ENCODE data around the gene PHLDB1. TPM values are rescaled to one million over a fixed set of nuclear protein-coding genes. Genes with fewer than 3 reads are reported as not detected.
A peak's percentile ranks its signal among the peaks of the same experiment; 100 is the strongest.

Gene PHLDB1
- total RNA-seq, 8 experiments from 2014 or later: 37.5 to 96.4 (median 49.1) TPM

DNA sequence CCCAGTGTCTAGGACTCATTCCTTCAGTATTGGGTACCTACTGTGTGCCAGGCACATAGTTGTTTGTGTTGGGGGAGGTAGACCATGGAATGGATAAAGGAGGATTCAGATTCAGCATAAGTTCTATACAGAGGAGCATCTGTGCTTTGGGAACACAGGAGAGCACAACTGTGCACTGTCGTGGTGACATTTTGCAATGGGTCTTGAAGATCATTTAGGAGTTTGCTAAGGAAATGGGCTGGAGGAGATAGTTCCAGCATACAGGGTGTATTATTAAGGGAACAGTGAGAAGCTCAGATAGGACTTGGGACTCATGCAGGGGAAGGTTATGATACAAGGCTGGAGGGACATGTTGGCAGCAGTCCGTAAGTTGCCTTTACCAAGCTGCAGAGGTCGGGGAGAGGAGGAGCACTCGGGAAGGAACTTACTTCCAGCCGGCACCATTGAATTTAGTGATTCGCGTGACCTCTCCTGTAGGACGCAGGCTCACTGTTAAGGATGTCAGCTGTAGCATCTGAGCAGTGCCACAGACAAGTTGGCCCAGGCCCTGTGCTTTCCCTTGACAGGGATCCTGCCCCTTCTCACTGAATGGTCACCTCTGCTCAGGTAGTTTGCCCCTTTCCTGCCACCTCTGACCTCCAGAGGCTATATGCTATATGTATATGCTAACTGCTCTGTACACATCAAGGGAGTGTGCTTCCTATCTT, 46.4 kb downstream of the PHLDB1 start:
- in situ Hi-C loops (cut with MboI; ENCODE audit: low pct_unique_long_range_greater_than_20kb in 2 of 9, low sequenced_read_pairs in 9 of 9, unreplicated experiment in 9 of 9): no loop called here
- no peak overlapping the region for H3K27ac ChIP-seq
- no peak overlapping the region for H3K4me3 ChIP-seq
- ATAC-seq (replicated peaks in 6 of 8): no peak
- WGBS, 10 experiments: 80 to 100% (median 87%) methylated on average over 2 to 5 of the region's 8 CpGs; no CpG with 5 or more reads in 4 of the 10 experiments
- peaks cover 31 to 33% of the 10 kb centered on the region in 2 donors for H3K4me1 ChIP-seq (replicated peaks in 1 of 2)

DNA sequence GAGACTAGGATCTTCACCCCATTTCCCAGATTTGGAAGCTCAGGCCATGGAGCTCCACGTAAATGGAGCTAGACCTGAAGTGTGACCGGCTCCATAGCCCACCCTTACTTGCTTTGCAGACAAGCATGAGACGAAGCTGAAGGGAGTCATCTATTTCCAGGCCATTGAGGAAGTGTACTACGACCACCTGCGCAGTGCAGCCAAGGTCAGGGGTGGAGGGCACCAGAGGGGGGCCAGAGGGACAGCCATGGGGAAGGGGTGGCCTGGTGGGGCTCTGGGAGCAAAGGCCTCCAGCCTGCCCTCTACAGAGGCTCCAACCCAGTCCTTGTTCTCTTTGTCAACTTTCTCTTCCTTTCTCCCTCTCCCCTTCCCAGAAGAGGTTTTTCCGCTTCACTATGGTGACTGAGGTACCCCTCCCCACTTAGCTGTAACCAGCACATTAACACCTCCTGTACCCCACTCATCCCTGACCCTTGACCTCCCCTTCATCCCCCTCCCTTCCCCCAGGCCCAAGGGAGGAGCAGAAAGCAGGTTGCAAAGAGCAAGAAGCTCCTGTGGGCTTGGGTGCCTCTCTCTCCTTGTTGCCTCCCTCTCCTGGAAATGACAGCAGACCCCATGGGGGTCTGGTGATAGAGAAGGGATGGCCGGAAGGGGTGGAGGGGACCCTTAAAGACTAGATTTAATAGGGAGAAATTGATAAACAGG, 48.2 kb downstream of the PHLDB1 start:
- H3K4me3 ChIP-seq: no peak overlapping the region
- WGBS, 10 experiments: 67 to 90% (median 82%) methylated on average over 1 to 5 of the region's 7 CpGs; no CpG with 5 or more reads in 6 of the 10 experiments
- H3K4me1 ChIP-seq (replicated peaks in 1 of 2): peaks cover 36 to 38% of the 10 kb centered on the region in 2 donors
- H3K27ac ChIP-seq: peak overlapping the region in 1 of 2 donors; percentile 8
- in situ Hi-C loops (cut with MboI; ENCODE audit: low pct_unique_long_range_greater_than_20kb in 2 of 9, low sequenced_read_pairs in 9 of 9, unreplicated experiment in 9 of 9): no loop called here
- no peak for ATAC-seq (replicated peaks in 6 of 8)

DNA sequence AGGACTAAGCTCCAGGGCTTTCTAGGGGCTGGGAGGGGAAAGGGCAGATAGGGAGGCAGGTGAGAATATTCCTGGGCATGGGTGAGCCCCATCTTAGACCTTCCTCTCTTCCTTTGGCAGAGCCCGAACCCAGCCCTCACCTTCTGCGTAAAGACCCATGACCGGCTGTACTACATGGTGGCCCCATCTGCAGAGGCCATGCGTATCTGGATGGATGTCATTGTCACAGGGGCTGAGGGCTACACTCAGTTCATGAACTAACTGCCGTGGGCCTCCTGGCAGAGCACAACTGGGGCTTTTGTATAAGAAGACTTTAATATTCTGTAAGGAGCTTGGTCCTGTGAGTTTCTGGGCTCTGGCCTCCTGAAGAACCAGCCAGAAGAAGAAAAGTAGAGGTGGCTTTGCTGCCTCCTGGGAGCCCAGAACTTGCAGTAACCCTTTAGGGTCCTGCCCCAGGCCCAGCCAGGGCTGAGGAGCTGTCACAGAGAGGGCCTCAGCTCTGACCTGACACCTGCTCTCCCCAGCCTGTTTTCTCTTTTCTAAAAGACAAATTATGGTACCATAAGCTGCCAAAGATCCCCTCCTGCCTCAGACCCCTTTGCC, 49.2 kb downstream of the PHLDB1 start:
- Histone ChIP-seq H3K27ac (peak overlapping the region; percentile 27 to 38), H3K4me3 (no peak overlapping the region)

DNA sequence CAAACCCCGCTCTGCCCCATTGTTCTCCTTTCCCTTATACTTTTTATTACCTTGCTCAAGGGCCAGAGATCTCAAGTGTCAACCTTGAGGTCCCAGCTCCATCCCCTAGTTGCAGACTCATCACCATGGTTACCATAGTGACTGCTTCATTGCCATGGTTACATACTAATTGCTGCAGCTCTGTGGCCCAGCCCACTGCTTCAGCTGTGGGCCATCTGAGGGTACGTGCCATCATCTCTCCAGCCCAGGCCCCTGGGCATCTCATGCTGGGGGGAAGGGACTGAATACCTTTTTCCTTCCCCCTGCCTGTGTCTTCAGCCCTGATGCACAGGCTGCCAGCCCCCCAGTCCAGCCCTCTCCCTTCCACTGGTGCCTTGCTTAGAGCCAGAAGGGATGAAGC, 49.8 kb downstream of the PHLDB1 start:
- no peak overlapping the region for H3K4me3 ChIP-seq
- in situ Hi-C loops (cut with MboI; ENCODE audit: low pct_unique_long_range_greater_than_20kb in 2 of 9, low sequenced_read_pairs in 9 of 9, unreplicated experiment in 9 of 9): no loop called here
- peak overlapping the region; percentile 5 to 76 for H3K27ac ChIP-seq
- peak in 5 of 8 experiments; percentile 71 to 81 (median 73) for ATAC-seq (replicated peaks in 6 of 8)
- WGBS, 10 experiments: 31 to 100% (median 40%) methylated on average over 1 to 2 of the region's 2 CpGs; no CpG with 5 or more reads in 6 of the 10 experiments
- H3K4me1 ChIP-seq (replicated peaks in 1 of 2): peaks cover 36 to 38% of the 10 kb centered on the region in 2 donors

More for the DNA sequence above, 49.2 kb downstream of the PHLDB1 start:
- in situ Hi-C loops (cut with MboI; ENCODE audit: low pct_unique_long_range_greater_than_20kb in 2 of 9, low sequenced_read_pairs in 9 of 9, unreplicated experiment in 9 of 9): no loop called here
- WGBS, 10 experiments: 40 to 100% (median 100%) methylated on average over 1 to 2 of the region's 5 CpGs; no CpG with 5 or more reads in 7 of the 10 experiments
- peaks cover 36 to 38% of the 10 kb centered on the region in 2 donors for H3K4me1 ChIP-seq (replicated peaks in 1 of 2)
- no peak for ATAC-seq (replicated peaks in 6 of 8)

DNA sequence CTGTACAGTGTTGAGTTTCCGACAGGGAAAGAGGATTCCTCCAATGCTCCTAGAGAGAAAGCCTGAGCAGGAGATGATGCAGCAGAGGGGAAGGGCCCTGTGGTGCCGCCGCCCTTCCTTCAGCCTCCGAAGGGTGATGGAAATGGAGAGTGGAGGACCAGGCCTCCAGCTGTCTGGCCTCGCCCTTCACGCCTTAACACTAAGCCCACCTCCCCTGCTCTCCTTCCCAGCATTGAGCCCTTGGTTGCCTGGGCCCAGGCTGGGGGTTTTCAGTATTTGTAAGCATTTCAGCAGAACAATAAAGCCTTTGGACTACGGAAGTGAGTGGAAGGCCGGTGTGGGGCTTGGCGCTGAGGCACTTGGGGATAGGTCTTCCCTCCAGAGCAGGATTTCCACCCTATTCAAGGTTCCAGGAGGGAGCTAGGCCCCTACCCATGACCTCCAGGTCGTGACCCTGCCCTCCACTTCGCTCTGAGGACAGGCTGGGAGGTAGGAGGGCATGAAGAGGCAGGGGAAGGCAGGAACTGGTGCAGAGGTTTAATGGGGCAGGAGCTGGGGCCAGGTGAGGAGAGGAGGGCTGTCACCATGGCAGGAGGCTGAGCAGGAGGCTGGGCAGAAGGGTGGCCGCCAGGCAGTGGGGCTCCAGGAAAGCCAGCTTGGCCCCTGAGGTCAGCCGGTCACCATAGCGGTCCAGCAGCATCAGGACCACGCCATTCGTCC, 50.5 kb downstream of the PHLDB1 start:
- Histone ChIP-seq H3K4me1 (replicated peaks in 1 of 2) (peaks cover 36 to 38% of the 10 kb centered on the region in 2 donors), H3K4me3 (no peak overlapping the region), H3K27ac (peak overlapping the region; percentile 5 to 76)
- WGBS, 10 experiments: 37 to 95% (median 90%) methylated on average over 2 to 5 of the region's 16 CpGs; no CpG with 5 or more reads in 4 of the 10 experiments
- ATAC-seq (replicated peaks in 6 of 8): peak in 2 of 8 experiments; percentile 2 to 3
- in situ Hi-C loops (cut with MboI; ENCODE audit: low pct_unique_long_range_greater_than_20kb in 2 of 9, low sequenced_read_pairs in 9 of 9, unreplicated experiment in 9 of 9): no loop called here

DNA sequence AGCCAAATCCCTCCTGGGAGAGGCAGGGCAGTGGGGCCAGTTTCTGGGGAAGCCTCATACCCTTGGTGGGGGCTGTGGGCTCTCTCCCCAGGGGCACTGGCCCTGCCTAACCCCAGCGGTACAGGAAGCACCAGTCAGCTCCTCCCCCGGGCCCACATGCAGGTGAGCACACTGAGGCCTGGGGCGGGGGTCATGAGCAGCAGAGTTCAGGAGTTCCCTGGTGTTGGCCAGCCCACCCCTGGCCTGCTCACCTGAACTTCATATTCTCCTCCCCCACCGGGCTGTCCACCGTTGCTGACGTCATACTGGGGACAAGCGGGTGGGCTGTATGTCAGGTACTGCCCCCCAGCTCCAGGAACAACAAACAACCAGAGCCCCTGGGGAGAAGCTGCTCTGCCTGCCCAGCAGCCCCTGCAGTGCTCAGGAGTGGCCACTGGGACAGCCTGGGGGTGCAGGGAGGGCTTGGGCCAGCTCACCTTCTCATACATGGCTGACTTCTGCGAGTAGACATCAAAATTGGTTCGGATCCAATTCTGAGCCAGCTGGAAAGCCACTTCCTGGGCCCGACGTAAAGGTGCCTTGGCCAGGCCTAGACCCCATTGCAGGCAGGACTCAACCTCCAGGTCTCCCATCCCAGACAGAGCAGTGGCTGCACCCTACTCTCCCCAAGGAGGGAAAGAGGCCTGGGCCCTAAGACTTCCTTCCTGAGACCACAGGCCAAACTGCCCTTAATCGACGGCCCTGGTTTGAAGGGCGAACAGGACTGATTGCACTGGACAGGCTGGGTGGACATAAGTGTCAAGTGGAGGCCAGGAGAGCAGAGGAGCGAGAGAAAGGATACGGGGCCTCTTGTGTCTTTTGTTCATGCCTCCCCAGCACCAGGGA, 51.3 kb downstream of the PHLDB1 start:
- in situ Hi-C loops (cut with MboI; ENCODE audit: low pct_unique_long_range_greater_than_20kb in 2 of 9, low sequenced_read_pairs in 9 of 9, unreplicated experiment in 9 of 9): no loop called here

DNA sequence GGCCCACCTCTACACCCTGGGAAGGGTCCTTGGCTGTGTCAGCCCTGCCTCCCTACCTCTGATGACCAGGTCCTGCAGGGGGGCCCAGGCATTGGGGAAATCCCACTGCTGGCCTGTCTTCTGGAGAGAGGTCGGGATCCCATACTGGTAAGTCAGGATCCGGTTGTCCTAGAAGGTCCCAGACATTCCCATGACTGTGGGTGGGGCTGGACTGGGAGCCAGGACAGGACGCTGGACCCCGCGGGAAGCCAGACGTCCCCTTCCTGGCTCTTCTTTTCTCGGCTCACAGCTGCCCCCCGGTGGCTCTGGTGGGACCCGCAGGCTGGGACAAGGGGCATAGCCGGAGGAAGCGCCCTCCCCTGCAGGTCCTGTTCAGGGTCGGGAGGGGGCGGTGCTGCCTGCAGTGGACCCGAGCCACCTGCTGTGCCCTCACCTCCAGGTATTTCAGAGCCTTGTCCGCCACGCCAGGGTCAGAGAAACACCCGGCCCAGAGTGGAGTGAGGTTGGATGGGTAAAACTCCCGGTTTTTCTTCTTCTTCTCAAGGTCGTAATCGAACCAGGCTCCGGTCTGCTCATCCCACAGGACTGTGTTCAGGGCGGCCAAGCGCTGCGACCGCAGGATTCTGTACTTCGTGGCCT, 52.0 kb downstream of the PHLDB1 start:
- peak; percentile 60 to 87 (median 85) for ATAC-seq (replicated peaks in 6 of 8)
- in situ Hi-C loops (cut with MboI; ENCODE audit: low pct_unique_long_range_greater_than_20kb in 2 of 9, low sequenced_read_pairs in 9 of 9, unreplicated experiment in 9 of 9): no loop called here
- Histone ChIP-seq H3K27ac (no peak overlapping the region), H3K4me1 (replicated peaks in 1 of 2) (peaks cover 36 to 38% of the 10 kb centered on the region in 2 donors), H3K4me3 (no peak overlapping the region)
- 3 to 31% (median 18%) methylated on average over 2 to 22 of the region's 26 CpGs; no CpG with 5 or more reads in 5 of the 10 experiments for WGBS, 10 experiments

More for the DNA sequence above, 51.3 kb downstream of the PHLDB1 start:
- no peak overlapping the region for H3K27ac ChIP-seq
- H3K4me3 ChIP-seq: no peak overlapping the region
- 72 to 80% (median 80%) methylated on average over 1 to 4 of the region's 16 CpGs; no CpG with 5 or more reads in 7 of the 10 experiments for WGBS, 10 experiments
- ATAC-seq (replicated peaks in 6 of 8): peak in 2 of 8 experiments; percentile 4
- peaks cover 36 to 38% of the 10 kb centered on the region in 2 donors for H3K4me1 ChIP-seq (replicated peaks in 1 of 2)

DNA sequence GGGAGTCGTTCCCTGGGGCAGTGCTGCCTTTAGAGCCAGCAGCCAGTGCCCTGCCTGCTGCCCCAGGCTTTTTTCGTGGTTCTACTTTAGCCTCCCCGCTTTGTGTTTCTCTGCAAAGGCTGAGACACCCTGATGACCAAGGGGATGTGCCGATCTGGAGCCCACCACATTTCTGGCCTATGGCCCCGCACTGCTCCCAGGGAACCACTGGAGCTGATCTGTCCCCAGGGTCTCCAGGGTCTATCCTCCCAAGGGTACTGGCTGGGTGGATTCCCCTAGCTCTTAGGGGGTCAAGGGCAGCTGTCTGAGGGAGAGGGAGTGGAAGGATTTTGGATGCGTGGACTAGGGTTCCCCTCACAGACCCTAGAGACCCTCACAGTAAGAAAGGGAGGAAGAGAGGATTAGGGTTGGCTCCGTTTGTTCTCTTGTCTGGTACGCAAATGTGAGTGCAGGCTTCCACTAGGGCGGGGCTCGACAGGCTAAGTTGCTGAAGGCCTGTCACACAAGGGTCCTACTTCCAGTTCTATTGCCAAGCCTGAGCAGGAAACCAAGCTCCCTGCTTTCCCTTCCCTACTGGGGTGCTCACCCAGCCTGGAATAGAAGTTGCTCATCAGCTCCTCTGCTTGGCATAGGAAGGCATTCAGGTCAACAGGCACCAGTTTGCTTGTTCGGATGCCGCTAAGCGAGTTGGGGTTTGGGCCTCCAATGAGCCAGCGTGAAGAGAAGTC, 52.7 kb downstream of the PHLDB1 start:
- Histone ChIP-seq H3K27ac (no peak overlapping the region), H3K4me3 (no peak overlapping the region), H3K4me1 (replicated peaks in 1 of 2) (peaks cover 36 to 38% of the 10 kb centered on the region in 2 donors)
- in situ Hi-C loops (cut with MboI; ENCODE audit: low pct_unique_long_range_greater_than_20kb in 2 of 9, low sequenced_read_pairs in 9 of 9, unreplicated experiment in 9 of 9): no loop called here
- 40 to 100% (median 69%) methylated on average over 2 to 5 of the region's 14 CpGs; no CpG with 5 or more reads in 3 of the 10 experiments for WGBS, 10 experiments
- ATAC-seq (replicated peaks in 6 of 8): no peak

DNA sequence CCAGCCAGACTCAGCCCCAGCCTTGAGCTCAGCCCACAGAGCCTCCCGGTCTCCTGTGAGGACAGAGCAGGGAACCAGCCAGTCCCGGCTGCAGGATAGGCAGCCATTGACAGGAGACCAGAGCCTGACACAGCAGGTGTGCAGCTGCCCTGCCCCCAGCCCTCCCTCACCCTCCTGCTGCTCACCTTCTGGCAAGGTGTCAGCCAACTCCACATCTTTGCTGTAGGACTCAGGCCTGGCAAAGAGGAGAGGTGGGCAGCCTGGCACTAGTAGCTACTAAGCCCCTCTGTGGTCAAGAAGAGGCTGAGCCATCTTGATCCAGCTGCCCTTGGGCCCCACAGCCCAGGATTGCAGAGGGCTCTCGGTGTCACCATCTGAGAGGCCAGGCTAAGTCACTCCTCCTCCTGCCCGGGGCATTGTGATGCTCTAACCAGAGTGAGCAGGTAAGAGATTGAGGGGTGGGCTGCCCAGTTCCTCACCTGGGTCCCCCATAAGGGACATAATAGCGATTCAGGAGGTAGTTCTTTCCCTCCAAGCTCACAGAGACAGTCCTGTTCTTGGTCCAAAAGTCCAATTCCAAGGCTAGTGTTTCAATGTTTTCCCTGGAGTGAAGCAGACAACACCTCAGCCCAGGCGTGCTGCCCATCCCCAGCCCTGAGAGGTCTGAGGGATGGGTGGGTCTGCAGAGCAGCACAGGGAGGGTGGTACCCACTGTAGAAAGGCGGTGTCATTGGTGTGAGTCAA, 53.4 kb downstream of the PHLDB1 start:
- ATAC-seq (replicated peaks in 6 of 8): no peak
- Histone ChIP-seq H3K27ac (no peak overlapping the region), H3K4me3 (no peak overlapping the region), H3K4me1 (replicated peaks in 1 of 2) (peaks cover 35% of the 10 kb centered on the region in 2 donors)
- in situ Hi-C loops (cut with MboI; ENCODE audit: low pct_unique_long_range_greater_than_20kb in 2 of 9, low sequenced_read_pairs in 9 of 9, unreplicated experiment in 9 of 9): no loop called here
- WGBS, 10 experiments: 40 to 100% (median 68%) methylated on average over 1 to 3 of the region's 7 CpGs; no CpG with 5 or more reads in 5 of the 10 experiments

DNA sequence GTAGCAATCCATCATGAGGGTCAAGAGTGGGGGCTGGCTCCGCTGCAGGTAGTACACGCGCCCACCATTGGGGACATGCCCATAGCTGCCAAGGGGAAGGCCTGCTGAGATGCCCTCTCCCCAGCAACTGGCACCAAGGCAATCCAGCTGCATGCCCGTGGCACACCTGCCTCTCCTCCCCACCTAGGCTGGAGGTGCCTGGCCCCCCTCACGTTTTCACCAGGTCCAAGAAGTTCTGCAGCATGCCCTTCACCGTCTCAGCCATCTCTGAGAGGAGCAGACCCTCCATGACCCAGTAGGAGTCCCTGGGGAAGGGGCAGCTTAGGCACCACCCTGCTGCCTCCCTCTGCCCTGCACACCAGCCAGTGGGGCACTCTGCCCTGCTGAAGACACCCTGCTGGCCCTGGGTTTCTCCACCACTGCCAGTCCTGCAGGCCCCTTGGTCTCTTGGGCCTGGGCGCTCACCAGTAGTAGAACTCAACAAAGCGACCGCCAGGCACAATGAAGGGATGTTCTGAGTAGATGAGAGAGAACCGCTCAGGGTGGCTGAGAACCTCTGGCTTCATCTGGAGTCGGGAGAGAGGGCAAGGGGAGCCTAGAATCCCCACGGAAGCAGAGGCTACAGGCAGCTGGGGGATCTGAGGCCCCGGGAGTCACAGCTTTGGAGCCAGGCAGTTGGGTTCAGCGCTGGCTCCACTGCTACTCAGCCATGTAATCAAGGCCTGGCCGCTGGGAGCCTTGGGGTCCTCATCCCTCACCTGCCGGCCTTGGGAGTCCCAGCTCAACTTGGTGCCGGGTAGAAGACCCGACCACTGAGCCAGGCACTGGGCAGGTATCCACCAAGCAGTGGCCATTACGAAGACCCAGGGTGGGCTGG, 54.2 kb downstream of the PHLDB1 start:
- Histone ChIP-seq H3K27ac (no peak overlapping the region), H3K4me1 (replicated peaks in 1 of 2) (peaks cover 27% of the 10 kb centered on the region in 2 donors), H3K4me3 (no peak overlapping the region)
- no peak for ATAC-seq (replicated peaks in 6 of 8)
- 60 to 100% (median 91%) methylated on average over 1 to 5 of the region's 19 CpGs; no CpG with 5 or more reads in 4 of the 10 experiments for WGBS, 10 experiments
- in situ Hi-C loops (cut with MboI; ENCODE audit: low pct_unique_long_range_greater_than_20kb in 2 of 9, low sequenced_read_pairs in 9 of 9, unreplicated experiment in 9 of 9): no loop called here
